Measurements from ENCODE around the gene ME3.
"Not testable (repeated sequence)": the region's sequence is repeated elsewhere in the genome, so short reads cannot be mapped to it uniquely, and the experiment has no call there.

Gene ME3

GRCh38 chr11:86431258-86431657 is 241.2 kb downstream of the ME3 start:
- no peak overlapping the region for H3K27ac Mint-ChIP-seq

DNA sequence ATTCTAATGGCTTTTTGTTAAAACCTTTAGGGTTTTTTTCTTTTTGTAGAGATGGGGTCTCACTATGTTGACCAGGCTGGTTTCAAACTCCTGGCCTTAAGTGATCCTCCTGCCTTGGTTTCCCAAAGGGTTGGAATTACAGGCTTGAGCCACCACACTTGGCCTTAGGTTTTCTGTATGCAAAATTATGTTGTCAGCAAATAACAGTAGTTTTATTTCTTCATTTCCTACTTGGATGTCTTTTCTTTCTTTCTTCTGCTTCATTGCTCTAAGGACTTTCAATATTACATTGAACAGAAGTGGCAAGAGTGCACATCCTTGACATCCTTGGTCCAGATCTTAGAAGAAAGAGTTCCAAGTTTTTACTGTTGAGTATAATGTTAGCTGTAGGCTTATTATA is 245.0 kb downstream of the ME3 start:
- Mint-ChIP-seq H3K27me3 (no peaks in the 10 kb centered on the region), H3K4me1 (ENCODE audit: low read depth) (no peaks in the 10 kb centered on the region), H3K9me3 (ENCODE audit: low read depth) (no peaks in the 10 kb centered on the region), H3K36me3 (peaks cover 7% of the 10 kb centered on the region), H3K4me3 (no peak overlapping the region), H3K27ac (no peak overlapping the region)

More at GRCh38 chr11:86431258-86431657, 241.2 kb downstream of the ME3 start:
- Mint-ChIP-seq H3K4me1 (ENCODE audit: low read depth) (no peaks in the 10 kb centered on the region), H3K9me3 (ENCODE audit: low read depth) (no peaks in the 10 kb centered on the region), H3K4me3 (no peak overlapping the region), H3K27me3 (no peaks in the 10 kb centered on the region), H3K36me3 (peaks cover 4% of the 10 kb centered on the region)

DNA sequence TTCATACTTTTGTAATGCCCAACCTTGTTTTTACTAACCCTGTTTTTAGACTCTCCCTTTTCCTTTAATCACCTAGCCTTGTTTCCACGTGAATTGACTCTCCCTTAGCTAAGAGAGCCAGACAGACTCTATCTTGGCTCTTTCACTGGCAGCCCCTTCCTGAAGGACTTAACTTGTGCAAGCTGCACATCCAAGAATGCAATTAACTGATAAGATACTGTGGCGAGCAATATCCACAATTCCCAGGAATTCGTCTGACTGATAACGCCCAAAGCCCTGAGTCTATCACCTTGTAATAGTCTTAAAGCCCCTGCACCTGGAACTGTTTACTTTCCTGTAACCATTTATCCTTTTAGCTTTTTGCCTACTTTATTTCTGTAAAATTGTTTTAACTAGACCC is 248.9 kb downstream of the ME3 start:
- not testable (repeated sequence) for H3K4me1 Mint-ChIP-seq (ENCODE audit: low read depth); H3K9me3 Mint-ChIP-seq (ENCODE audit: low read depth); H3K27ac Mint-ChIP-seq; H3K27me3 Mint-ChIP-seq; H3K36me3 Mint-ChIP-seq; H3K4me3 Mint-ChIP-seq

GRCh38 chr11:86422371-86422770 is 250.0 kb downstream of the ME3 start:
- Mint-ChIP-seq H3K4me1 (ENCODE audit: low read depth) (no peaks in the 10 kb centered on the region), H3K27ac (no peak overlapping the region), H3K4me3 (no peak overlapping the region), H3K36me3 (peaks cover 4% of the 10 kb centered on the region), H3K27me3 (no peaks in the 10 kb centered on the region), H3K9me3 (ENCODE audit: low read depth) (no peaks in the 10 kb centered on the region)

GRCh38 chr11:86421946-86422345 is 250.5 kb downstream of the ME3 start:
- H3K4me1 Mint-ChIP-seq (ENCODE audit: low read depth): no peaks in the 10 kb centered on the region
- peaks cover 4% of the 10 kb centered on the region for H3K36me3 Mint-ChIP-seq
- H3K4me3 Mint-ChIP-seq: no peak overlapping the region
- H3K27me3 Mint-ChIP-seq: no peaks in the 10 kb centered on the region
- H3K9me3 Mint-ChIP-seq (ENCODE audit: low read depth): no peaks in the 10 kb centered on the region
- H3K27ac Mint-ChIP-seq: no peak overlapping the region

DNA sequence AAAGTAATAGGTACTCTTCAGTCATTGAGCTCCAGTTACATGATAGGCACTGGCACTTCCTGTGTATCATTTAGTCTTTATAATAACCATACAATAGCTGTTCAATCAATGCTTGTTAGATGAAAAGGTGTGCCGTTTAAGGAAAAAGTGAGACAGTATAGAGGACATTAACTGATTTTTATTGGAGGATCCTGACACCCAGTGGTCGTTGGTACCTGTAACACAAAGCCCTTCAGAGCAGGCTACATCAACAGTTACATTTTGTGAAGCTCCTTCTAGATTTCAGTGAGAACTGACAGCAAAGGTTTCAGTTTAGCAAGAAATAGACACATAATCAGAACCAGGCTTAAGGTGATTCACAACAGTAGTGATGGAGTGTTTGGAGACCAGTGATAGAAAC is 253.5 kb downstream of the ME3 start:
- Mint-ChIP-seq H3K36me3 (peaks cover 4% of the 10 kb centered on the region), H3K4me1 (ENCODE audit: low read depth) (no peaks in the 10 kb centered on the region), H3K4me3 (no peak overlapping the region), H3K27ac (no peak overlapping the region), H3K27me3 (no peaks in the 10 kb centered on the region), H3K9me3 (ENCODE audit: low read depth) (no peaks in the 10 kb centered on the region)

- H3K4me3 Mint-ChIP-seq: no peak overlapping the region
- peaks cover 4% of the 10 kb centered on the region for H3K36me3 Mint-ChIP-seq
- H3K27me3 Mint-ChIP-seq: no peaks in the 10 kb centered on the region
- no peaks in the 10 kb centered on the region for H3K9me3 Mint-ChIP-seq (ENCODE audit: low read depth)
- no peaks in the 10 kb centered on the region for H3K4me1 Mint-ChIP-seq (ENCODE audit: low read depth)
- no peak overlapping the region for H3K27ac Mint-ChIP-seq
These were observed 253.9 kb downstream of the ME3 start for GRCh38 chr11:86418513-86418912.

DNA sequence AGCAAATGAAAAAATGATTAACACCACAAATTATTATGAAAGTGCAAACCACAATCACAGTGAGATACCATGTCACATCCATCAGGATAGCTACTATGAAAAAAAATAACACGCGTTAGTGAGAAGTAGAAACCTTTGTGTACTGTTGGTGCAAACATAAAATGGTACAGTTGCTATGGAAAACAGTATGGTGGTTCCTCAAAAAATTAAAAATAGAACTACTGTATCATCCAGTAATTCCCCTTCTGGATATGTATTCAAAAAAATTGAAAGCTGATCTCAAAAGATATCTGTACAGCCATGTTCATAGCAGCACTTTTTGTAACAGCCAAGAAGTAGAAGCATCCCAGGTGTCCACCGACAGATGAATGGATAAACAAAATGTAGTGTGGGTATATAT is 254.3 kb downstream of the ME3 start:
- Mint-ChIP-seq H3K36me3 (peaks cover 4% of the 10 kb centered on the region), H3K27me3 (no peaks in the 10 kb centered on the region), H3K27ac (no peak overlapping the region), H3K4me3 (no peak overlapping the region), H3K9me3 (ENCODE audit: low read depth) (no peaks in the 10 kb centered on the region), H3K4me1 (ENCODE audit: low read depth) (no peaks in the 10 kb centered on the region)

GRCh38 chr11:86416951-86417350 is 255.5 kb downstream of the ME3 start:
- H3K9me3 Mint-ChIP-seq (ENCODE audit: low read depth); H3K4me1 Mint-ChIP-seq (ENCODE audit: low read depth); H3K4me3 Mint-ChIP-seq; H3K27ac Mint-ChIP-seq; H3K36me3 Mint-ChIP-seq; H3K27me3 Mint-ChIP-seq: not testable (repeated sequence)

DNA sequence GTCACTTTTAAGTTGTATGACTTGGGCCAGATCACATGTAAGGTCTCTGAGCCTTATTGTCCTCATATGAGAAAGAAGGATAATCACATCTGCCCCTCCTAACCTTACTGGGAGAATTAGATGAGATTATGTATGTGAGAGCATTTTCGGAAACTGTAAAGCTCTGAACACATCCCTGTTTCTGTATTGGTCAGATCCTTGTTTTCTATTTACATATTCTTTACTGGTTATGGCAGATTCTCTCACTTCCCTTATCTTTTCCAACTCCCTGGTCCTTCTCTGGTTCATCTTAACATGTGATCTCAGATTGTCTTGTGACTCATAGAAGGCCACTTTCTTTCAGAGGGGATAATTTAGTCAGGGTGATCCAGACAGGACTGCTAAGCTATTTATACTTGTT is 255.9 kb downstream of the ME3 start:
- Mint-ChIP-seq H3K36me3 (peaks cover 5% of the 10 kb centered on the region), H3K27me3 (no peaks in the 10 kb centered on the region), H3K27ac (no peak overlapping the region), H3K4me1 (ENCODE audit: low read depth) (no peaks in the 10 kb centered on the region), H3K4me3 (no peak overlapping the region), H3K9me3 (ENCODE audit: low read depth) (no peaks in the 10 kb centered on the region)

DNA sequence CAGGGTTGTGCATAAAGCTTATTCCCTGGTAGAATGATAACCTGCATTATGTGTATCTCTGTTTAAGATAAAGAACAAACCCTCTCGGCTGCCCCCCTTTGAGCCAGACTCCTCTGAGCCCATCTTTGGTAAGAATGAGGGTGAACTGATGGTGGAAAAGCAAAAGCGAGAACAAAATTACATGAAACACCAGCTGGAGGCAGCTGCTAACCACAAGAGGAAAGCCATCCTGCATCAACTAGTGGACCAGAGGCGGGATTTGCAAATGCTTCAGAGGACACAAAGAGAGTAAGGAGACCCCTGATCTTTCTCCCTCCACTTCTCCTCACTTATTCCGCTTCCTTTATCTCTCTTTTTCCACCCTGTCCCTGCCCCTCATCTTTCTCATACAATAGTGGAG is 257.4 kb downstream of the ME3 start:
- H3K27ac Mint-ChIP-seq: no peak overlapping the region
- H3K4me1 Mint-ChIP-seq (ENCODE audit: low read depth): no peaks in the 10 kb centered on the region
- no peak overlapping the region for H3K4me3 Mint-ChIP-seq
- peaks cover 5% of the 10 kb centered on the region for H3K36me3 Mint-ChIP-seq
- H3K9me3 Mint-ChIP-seq (ENCODE audit: low read depth): no peaks in the 10 kb centered on the region
- no peaks in the 10 kb centered on the region for H3K27me3 Mint-ChIP-seq

- H3K9me3 Mint-ChIP-seq (ENCODE audit: low read depth): no peaks in the 10 kb centered on the region
- H3K4me3 Mint-ChIP-seq: no peak overlapping the region
- H3K4me1 Mint-ChIP-seq (ENCODE audit: low read depth): no peaks in the 10 kb centered on the region
- H3K36me3 Mint-ChIP-seq: peaks cover 5% of the 10 kb centered on the region
- no peaks in the 10 kb centered on the region for H3K27me3 Mint-ChIP-seq
- H3K27ac Mint-ChIP-seq: no peak overlapping the region
These were observed 258.4 kb downstream of the ME3 start for GRCh38 chr11:86414032-86414431.

- peaks cover 9% of the 10 kb centered on the region for H3K36me3 Mint-ChIP-seq
- no peaks in the 10 kb centered on the region for H3K9me3 Mint-ChIP-seq (ENCODE audit: low read depth)
- H3K27me3 Mint-ChIP-seq: no peaks in the 10 kb centered on the region
- H3K4me1 Mint-ChIP-seq (ENCODE audit: low read depth): no peaks in the 10 kb centered on the region
- H3K4me3 Mint-ChIP-seq: no peak overlapping the region
- no peak overlapping the region for H3K27ac Mint-ChIP-seq
These were observed 263.6 kb downstream of the ME3 start for GRCh38 chr11:86408845-86409244.

DNA sequence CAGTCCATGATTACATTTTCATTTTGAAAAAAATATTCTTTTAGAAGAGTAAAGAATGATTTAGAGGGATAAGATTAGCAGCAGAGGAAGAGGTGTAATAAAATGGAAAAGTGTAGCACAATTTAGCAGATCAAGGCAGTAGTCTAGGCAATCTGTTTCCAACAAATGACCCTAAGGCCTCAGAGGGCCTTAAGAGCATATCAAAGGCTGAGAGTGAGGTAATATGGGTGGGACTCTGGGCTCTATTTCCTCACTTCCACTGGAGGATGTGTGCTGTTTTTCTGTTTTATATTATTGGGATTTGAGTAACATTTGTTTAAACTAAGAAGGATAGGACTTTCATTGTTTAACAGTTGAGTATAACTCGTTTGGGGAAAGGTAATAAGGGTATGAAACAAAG is 269.0 kb downstream of the ME3 start:
- no peak overlapping the region for H3K4me3 Mint-ChIP-seq

DNA sequence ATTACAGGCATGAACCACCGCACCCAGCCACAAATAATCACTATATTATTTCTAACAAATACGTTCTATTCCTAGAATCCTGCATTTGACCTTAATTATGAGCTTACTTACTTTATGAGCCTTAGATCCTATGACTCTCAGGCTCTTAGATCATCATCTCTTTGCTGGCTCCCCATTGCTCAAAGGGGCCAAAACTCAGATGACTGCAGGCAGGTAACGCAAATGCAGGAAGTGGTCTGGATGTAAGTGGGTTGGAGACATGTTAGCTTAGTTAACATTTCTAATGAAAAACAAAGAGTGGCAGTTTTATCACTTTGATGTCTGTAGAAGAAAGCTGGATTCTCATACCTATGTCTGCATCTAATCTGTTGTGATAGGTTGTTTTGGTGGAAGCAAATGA is 274.3 kb downstream of the ME3 start:
- Mint-ChIP-seq H3K27me3 (no peaks in the 10 kb centered on the region), H3K36me3 (peaks cover 2% of the 10 kb centered on the region), H3K4me1 (ENCODE audit: low read depth) (no peaks in the 10 kb centered on the region), H3K27ac (no peak overlapping the region), H3K9me3 (ENCODE audit: low read depth) (no peaks in the 10 kb centered on the region), H3K4me3 (no peak overlapping the region)

More for the DNA sequence above, 269.0 kb downstream of the ME3 start:
- no peaks in the 10 kb centered on the region for H3K27me3 Mint-ChIP-seq
- no peaks in the 10 kb centered on the region for H3K4me1 Mint-ChIP-seq (ENCODE audit: low read depth)
- H3K27ac Mint-ChIP-seq: no peak overlapping the region
- no peaks in the 10 kb centered on the region for H3K9me3 Mint-ChIP-seq (ENCODE audit: low read depth)
- peaks cover 6% of the 10 kb centered on the region for H3K36me3 Mint-ChIP-seq

GRCh38 chr11:86397351-86397750 is 275.1 kb downstream of the ME3 start:
- Mint-ChIP-seq H3K27me3 (no peaks in the 10 kb centered on the region), H3K27ac (no peak overlapping the region), H3K36me3 (peaks cover 4% of the 10 kb centered on the region), H3K9me3 (ENCODE audit: low read depth) (no peaks in the 10 kb centered on the region), H3K4me3 (no peak overlapping the region), H3K4me1 (ENCODE audit: low read depth) (no peaks in the 10 kb centered on the region)

DNA sequence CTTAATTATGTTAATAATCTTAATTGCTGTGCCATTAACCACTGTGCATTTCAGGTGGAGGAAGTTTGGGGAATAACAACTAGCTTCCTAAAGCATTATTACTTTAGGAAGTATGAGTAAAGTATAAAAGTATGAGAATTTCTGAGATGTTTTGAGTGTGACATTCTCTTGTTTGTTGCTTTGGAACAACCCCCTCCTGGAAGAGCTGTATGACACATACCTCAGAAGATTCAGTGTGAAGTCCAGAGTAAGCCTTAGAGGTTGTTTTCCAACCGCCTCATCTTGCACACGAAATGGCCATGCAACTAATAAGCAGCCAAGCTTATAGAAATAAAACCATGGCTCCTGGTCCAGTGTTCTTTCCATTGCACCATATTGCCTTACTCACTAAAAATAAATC is 276.0 kb downstream of the ME3 start:
- Mint-ChIP-seq H3K27me3 (no peaks in the 10 kb centered on the region), H3K36me3 (peaks cover 3% of the 10 kb centered on the region), H3K9me3 (ENCODE audit: low read depth) (no peaks in the 10 kb centered on the region), H3K4me3 (no peak overlapping the region), H3K4me1 (ENCODE audit: low read depth) (no peaks in the 10 kb centered on the region), H3K27ac (no peak overlapping the region)

Data from activated naive CD8-positive, alpha-beta T cell (primary cell).